Skeletal muscle tissue (tissue), 4 donors: ENCODE measurements around the gene ATP1B1. TPM values are rescaled to one million over a fixed set of nuclear protein-coding genes. Genes with fewer than 3 reads are reported as not detected.
"Not testable (repeated sequence)": the region's sequence is repeated elsewhere in the genome, so short reads cannot be mapped to it uniquely, and the experiment has no call there.

Source experiments
- H3K27ac ChIP-seq: one replicate; pipeline ENCODE4 v1.7.0; 2013; ENCODE audit warnings: mild to moderate bottlenecking, low read depth, low read length, inconsistent platforms
- H3K27me3 ChIP-seq, 3 donors: one replicate each; pipeline ENCODE4 v1.7.0; 2013; ENCODE audit warnings: low read length in 3 of 3; ENCODE audit not compliant: control insufficient read depth in 3 of 3, insufficient read depth in 3 of 3
- H3K36me3 ChIP-seq, 3 donors: one replicate each; pipeline ENCODE4 v1.7.0; 2013; ENCODE audit warnings: low read length in 3 of 3; ENCODE audit not compliant: control insufficient read depth in 3 of 3, insufficient read depth in 3 of 3
- H3K4me1 ChIP-seq, 3 donors: one replicate each; pipeline ENCODE4 v1.7.0; 2013; ENCODE audit warnings: low read length in 3 of 3, mild to moderate bottlenecking in 3 of 3; ENCODE audit not compliant: control insufficient read depth in 3 of 3, insufficient read depth in 3 of 3
- H3K4me3 ChIP-seq, 3 donors: one replicate each; pipeline ENCODE4 v1.7.0; 2013; ENCODE audit warnings: low read length in 3 of 3
- H3K9ac ChIP-seq, 3 donors: one replicate each; pipeline ENCODE4 v1.7.0; 2013; ENCODE audit warnings: low read length in 3 of 3, mild to moderate bottlenecking in 3 of 3, moderate library complexity in 2 of 3, low read depth in 1 of 3
- H3K9me3 ChIP-seq, 3 donors: one replicate each; pipeline ENCODE4 v1.7.0; 2013; ENCODE audit warnings: low read length in 3 of 3; ENCODE audit not compliant: control insufficient read depth in 3 of 3
- total RNA-seq: library from RNA; depleted of rRNA; stranded (reverse); fragments of >200 nt; gene quantifications from one replicate; pipeline ENCODE4 v1.2.3, GENCODE V29; 2014
- donor health status: Osteomylitis.

ATP1B1 gene
- total RNA-seq, 1 donor from 2014 or later, result 16.7 TPM

- Histone ChIP-seq H3K4me1 (peaks cover 46 to 80% (median 64%) of the 10 kb centered on the region in 3 donors), H3K9me3 (no peaks in the 10 kb centered on the region), H3K4me3 (no peak overlapping the region), H3K36me3 (peaks cover 28 to 48% (median 45%) of the 10 kb centered on the region in 3 donors), H3K27me3 (no peaks in the 10 kb centered on the region), H3K27ac (peak overlapping the region; percentile 46), H3K9ac (no peak overlapping the region)
Observed at GRCh38 chr1:169121146-169121923, 14.8 kb downstream of the ATP1B1 start.

GRCh38 chr1:169122976-169123375, 16.5 kb downstream of the ATP1B1 start:
- Histone ChIP-seq H3K27ac (no peak overlapping the region), H3K9me3 (no peaks in the 10 kb centered on the region), H3K36me3 (peaks cover 33 to 55% (median 54%) of the 10 kb centered on the region in 3 donors), H3K9ac (no peak overlapping the region), H3K4me3 (no peak overlapping the region), H3K27me3 (no peaks in the 10 kb centered on the region), H3K4me1 (peaks cover 40 to 72% (median 55%) of the 10 kb centered on the region in 3 donors)

GRCh38 chr1:169124459-169124858, 18.0 kb downstream of the ATP1B1 start:
- Histone ChIP-seq H3K27me3 (no peaks in the 10 kb centered on the region), H3K27ac (peak overlapping the region; percentile 0), H3K9me3 (no peaks in the 10 kb centered on the region), H3K36me3 (peaks cover 40 to 66% (median 57%) of the 10 kb centered on the region in 3 donors), H3K9ac (no peak overlapping the region), H3K4me3 (no peak overlapping the region), H3K4me1 (peaks cover 33 to 62% (median 52%) of the 10 kb centered on the region in 3 donors)

- not testable (repeated sequence) for H3K4me3 ChIP-seq, H3K27me3 ChIP-seq, H3K9ac ChIP-seq, H3K9me3 ChIP-seq
- H3K27ac ChIP-seq, result peak overlapping the region; percentile 0
- peaks cover 40 to 69% (median 65%) of the 10 kb centered on the region in 3 donors for H3K36me3 ChIP-seq
- peaks cover 37 to 56% (median 43%) of the 10 kb centered on the region in 3 donors for H3K4me1 ChIP-seq
Observed at GRCh38 chr1:169125597-169125996, 19.1 kb downstream of the ATP1B1 start.

- Histone ChIP-seq H3K4me3 (no peak overlapping the region), H3K27ac (no peak overlapping the region), H3K4me1 (peaks cover 35 to 50% (median 41%) of the 10 kb centered on the region in 3 donors), H3K9ac (peak overlapping the region in 1 of 3 donors; percentile 34), H3K36me3 (peaks cover 42 to 74% (median 67%) of the 10 kb centered on the region in 3 donors), H3K9me3 (no peaks in the 10 kb centered on the region), H3K27me3 (no peaks in the 10 kb centered on the region)
Observed at GRCh38 chr1:169126335-169126734, 19.8 kb downstream of the ATP1B1 start.

GRCh38 chr1:169127305-169127704, 20.8 kb downstream of the ATP1B1 start:
- H3K9me3 ChIP-seq, result no peaks in the 10 kb centered on the region
- H3K9ac ChIP-seq, result no peak overlapping the region
- no peak overlapping the region for H3K4me3 ChIP-seq
- H3K36me3 ChIP-seq, result peaks cover 36 to 69% (median 63%) of the 10 kb centered on the region in 3 donors
- H3K4me1 ChIP-seq, result peaks cover 25 to 40% (median 34%) of the 10 kb centered on the region in 3 donors
- H3K27ac ChIP-seq, result no peak overlapping the region
- H3K27me3 ChIP-seq, result no peaks in the 10 kb centered on the region

GRCh38 chr1:169128562-169128961, 22.1 kb downstream of the ATP1B1 start:
- Histone ChIP-seq H3K4me1 (peaks cover 22 to 34% (median 28%) of the 10 kb centered on the region in 3 donors), H3K9me3 (no peaks in the 10 kb centered on the region), H3K9ac (no peak overlapping the region), H3K27me3 (no peaks in the 10 kb centered on the region), H3K27ac (no peak overlapping the region), H3K36me3 (peaks cover 36 to 67% (median 59%) of the 10 kb centered on the region in 3 donors), H3K4me3 (no peak overlapping the region)

- H3K27ac ChIP-seq, result peak overlapping the region; percentile 5
- no peak overlapping the region for H3K4me3 ChIP-seq
- no peaks in the 10 kb centered on the region for H3K9me3 ChIP-seq
- H3K4me1 ChIP-seq, result peaks cover 21 to 30% (median 25%) of the 10 kb centered on the region in 3 donors
- peaks cover 35 to 62% (median 55%) of the 10 kb centered on the region in 3 donors for H3K36me3 ChIP-seq
- H3K27me3 ChIP-seq, result no peaks in the 10 kb centered on the region
- H3K9ac ChIP-seq, result peak overlapping the region in 1 of 3 donors; percentile 36
Observed at GRCh38 chr1:169129109-169129784, 22.8 kb downstream of the ATP1B1 start.

- Histone ChIP-seq H3K9ac (no peak overlapping the region), H3K4me3 (no peak overlapping the region), H3K4me1 (peaks cover 14 to 20% (median 17%) of the 10 kb centered on the region in 3 donors), H3K27ac (peak overlapping the region; percentile 8), H3K9me3 (no peaks in the 10 kb centered on the region), H3K27me3 (no peaks in the 10 kb centered on the region), H3K36me3 (peaks cover 27 to 47% (median 41%) of the 10 kb centered on the region in 3 donors)
Observed at GRCh38 chr1:169130683-169131082, 24.2 kb downstream of the ATP1B1 start.
